ENCODE data around the gene PRPSAP2.

Gene PRPSAP2

DNA sequence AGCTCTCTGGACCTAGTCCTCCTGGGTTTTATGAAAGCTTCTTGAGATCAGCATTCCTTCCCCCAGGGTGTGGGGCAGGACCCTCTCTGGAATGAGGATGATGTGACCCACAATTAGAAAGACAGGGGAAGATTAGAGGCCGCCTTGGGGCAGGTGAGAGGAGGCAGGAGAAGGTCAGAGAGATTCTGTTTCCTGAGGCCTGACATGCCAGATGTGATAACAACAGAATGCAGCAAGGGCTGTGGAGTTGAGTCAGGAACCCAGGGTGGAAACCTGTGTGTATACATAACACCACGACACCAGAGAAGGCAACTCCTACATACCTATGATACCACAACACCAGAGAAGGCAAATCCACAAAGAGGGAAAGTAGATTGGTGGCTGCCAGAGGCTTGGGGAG lies 88.6 kb downstream of the PRPSAP2 start:
- TF ChIP-seq, protein P1, sequence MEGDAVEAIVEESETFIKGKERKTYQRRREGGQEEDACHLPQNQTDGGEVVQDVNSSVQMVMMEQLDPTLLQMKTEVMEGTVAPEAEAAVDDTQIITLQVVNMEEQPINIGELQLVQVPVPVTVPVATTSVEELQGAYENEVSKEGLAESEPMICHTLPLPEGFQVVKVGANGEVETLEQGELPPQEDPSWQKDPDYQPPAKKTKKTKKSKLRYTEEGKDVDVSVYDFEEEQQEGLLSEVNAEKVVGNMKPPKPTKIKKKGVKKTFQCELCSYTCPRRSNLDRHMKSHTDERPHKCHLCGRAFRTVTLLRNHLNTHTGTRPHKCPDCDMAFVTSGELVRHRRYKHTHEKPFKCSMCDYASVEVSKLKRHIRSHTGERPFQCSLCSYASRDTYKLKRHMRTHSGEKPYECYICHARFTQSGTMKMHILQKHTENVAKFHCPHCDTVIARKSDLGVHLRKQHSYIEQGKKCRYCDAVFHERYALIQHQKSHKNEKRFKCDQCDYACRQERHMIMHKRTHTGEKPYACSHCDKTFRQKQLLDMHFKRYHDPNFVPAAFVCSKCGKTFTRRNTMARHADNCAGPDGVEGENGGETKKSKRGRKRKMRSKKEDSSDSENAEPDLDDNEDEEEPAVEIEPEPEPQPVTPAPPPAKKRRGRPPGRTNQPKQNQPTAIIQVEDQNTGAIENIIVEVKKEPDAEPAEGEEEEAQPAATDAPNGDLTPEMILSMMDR (IDR thresholded peaks at IDR 0.05; ENCODE audit: low read depth, low read length, missing control alignments), result no peak
- no peak overlapping the region for H3K4me3 ChIP-seq (ENCODE audit: low read depth, low read length)
- DNase-seq (ENCODE audit: low read depth), result no peak

- DNase-seq (ENCODE audit: low read depth), result no peak
- no peak overlapping the region for H3K4me3 ChIP-seq (ENCODE audit: low read depth, low read length)
- TF ChIP-seq, protein P1 (IDR thresholded peaks at IDR 0.05; ENCODE audit: low read depth, low read length, missing control alignments), result no peak
Observed at GRCh38 chr17:18947866-18948265, 89.9 kb downstream of the PRPSAP2 start.

GRCh38 chr17:18948476-18949006 lies 90.6 kb downstream of the PRPSAP2 start:
- H3K4me3 ChIP-seq (ENCODE audit: low read depth, low read length), result no peak overlapping the region
- DNase-seq (ENCODE audit: low read depth), result no peak
- TF ChIP-seq, protein P1 (IDR thresholded peaks at IDR 0.05; ENCODE audit: low read depth, low read length, missing control alignments), result no peak

DNA sequence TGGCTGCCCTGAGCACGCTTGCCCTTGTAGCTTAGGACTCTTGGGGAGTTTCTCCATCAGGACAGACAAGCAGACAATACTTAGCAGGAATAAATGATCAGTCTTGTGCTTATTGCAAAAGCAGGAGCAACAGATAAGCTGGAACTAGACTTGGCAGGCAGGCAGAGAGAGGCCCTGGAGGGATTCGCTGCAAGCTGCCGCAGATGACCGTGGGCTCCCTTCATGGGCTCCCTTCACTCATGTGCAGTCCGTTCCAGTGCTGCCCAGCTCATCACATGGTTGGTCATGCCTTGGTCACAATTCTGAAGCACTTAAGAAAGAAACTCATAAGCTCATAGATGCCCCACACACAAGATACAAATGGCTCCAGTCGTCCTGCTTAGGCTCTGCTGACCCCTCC lies 91.6 kb downstream of the PRPSAP2 start:
- TF ChIP-seq, protein P1 (IDR thresholded peaks at IDR 0.05; ENCODE audit: low read depth, low read length, missing control alignments), result no peak
- no peak overlapping the region for H3K4me3 ChIP-seq (ENCODE audit: low read depth, low read length)
- no peak for DNase-seq (ENCODE audit: low read depth)

- TF ChIP-seq, protein P1 (IDR thresholded peaks at IDR 0.05; ENCODE audit: low read depth, low read length, missing control alignments), result no peak
- no peak for DNase-seq (ENCODE audit: low read depth)
- no peak overlapping the region for H3K4me3 ChIP-seq (ENCODE audit: low read depth, low read length)
Observed at GRCh38 chr17:18950346-18950745, 92.4 kb downstream of the PRPSAP2 start.

- H3K4me3 ChIP-seq (ENCODE audit: low read depth, low read length), result no peak overlapping the region
- TF ChIP-seq, protein P1 (IDR thresholded peaks at IDR 0.05; ENCODE audit: low read depth, low read length, missing control alignments), result no peak
- DNase-seq (ENCODE audit: low read depth), result no peak
Observed at GRCh38 chr17:18950944-18951905, 93.3 kb downstream of the PRPSAP2 start.

Measured in GM12864 (cell line).